GM21526 (cell line): Measurements from ENCODE around the gene VTCN1.
"Not testable (repeated sequence)": the region's sequence is repeated elsewhere in the genome, so short reads cannot be mapped to it uniquely, and the experiment has no call there.

Experiments
- ATAC-seq: cut with Tn5 transposase; IDR thresholded peaks from one replicate; pipeline ENCODE4 v1.9.1; 2021; ENCODE audit warnings: moderate library complexity; ENCODE audit not compliant: unreplicated experiment, low FRiP score

VTCN1 gene, protein sequence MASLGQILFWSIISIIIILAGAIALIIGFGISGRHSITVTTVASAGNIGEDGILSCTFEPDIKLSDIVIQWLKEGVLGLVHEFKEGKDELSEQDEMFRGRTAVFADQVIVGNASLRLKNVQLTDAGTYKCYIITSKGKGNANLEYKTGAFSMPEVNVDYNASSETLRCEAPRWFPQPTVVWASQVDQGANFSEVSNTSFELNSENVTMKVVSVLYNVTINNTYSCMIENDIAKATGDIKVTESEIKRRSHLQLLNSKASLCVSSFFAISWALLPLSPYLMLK

DNA sequence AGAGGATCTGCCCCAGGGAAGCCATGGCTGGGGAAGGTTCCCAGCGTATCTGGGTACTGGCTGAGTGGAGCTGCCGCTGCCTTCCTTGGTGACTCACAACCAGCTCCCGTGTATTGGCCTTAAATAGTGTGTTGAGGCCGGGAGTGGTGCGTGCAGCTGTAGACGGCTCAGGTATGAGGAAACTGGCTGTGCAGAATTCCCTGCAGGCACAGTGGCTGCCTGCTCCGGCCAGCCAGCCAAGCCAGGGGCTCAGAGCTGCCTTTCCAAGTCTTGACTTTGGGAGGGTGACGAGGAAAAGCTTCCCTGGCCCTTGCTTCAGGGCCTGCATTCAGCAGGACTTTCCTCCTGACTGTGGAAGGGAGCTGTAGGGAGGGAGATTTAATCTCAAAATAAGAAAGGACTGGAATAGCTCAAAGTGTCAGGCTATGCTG, at the start of gene VTCN1:
Gene VTCN1, minus strand, starts transcription at position 97 of the 431 bp plus-strand sequence. Its CDS starts 72 bp downstream, at position 25.
- no peak for ATAC-seq

DNA sequence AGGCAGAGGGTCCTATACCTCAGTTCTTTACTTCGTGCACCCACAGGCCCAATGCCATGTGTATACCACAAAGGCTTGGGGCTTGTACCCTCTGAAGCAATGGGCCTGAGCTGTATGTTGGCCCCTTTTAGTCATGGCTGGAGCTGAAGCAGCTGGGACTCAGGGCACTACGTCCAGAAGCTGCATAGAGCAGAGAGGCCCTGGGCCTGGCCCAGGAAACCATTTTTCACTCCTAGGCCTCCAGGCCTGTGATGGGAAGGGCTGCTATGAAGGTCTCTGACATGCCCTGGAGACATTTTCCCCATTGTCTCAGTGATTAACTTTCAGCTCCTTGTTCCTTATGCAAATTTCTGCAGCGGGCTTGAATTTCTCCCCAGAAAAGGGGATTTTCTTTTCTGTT, 48.1 kb upstream of the VTCN1 start:
- ATAC-seq = no peak

DNA sequence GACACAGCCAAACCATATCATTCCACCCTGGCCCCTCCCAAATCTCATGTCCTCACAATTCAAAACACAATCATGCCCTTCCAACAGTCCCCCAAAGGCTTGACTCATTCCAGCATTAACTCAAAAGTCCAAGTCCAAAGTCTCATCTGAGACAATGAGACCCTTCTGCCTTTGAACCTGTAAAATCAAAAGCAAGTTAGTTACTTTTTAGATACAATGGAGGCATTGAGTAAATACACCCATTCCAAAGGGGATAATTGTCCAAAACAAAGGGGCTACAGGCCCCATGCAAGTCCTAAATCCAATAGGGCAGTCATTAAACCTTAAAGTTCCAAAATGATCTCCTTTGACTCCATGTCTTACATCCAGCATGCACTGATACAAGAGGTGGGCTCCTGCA, 47.3 kb upstream of the VTCN1 start:
- ATAC-seq = not testable (repeated sequence)

DNA sequence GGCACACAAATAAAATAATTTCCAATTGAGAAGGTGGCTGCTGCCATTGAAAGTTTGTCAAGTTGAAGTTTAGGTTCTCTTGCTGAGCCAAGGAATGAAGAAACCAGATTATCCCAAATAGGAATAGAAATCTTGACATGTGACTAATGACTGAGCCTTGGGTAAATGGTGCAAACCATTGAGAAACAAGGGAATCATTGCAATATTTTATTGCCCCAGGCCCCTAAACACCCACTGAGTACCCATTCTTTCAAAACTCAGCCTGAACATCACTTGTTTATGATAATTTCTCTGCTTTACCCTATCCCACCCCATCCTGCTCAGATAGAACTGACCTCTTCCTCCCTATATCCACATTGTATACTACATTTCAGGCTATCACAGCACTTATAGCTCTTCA, 46.6 kb upstream of the VTCN1 start:
- ATAC-seq = no peak

DNA sequence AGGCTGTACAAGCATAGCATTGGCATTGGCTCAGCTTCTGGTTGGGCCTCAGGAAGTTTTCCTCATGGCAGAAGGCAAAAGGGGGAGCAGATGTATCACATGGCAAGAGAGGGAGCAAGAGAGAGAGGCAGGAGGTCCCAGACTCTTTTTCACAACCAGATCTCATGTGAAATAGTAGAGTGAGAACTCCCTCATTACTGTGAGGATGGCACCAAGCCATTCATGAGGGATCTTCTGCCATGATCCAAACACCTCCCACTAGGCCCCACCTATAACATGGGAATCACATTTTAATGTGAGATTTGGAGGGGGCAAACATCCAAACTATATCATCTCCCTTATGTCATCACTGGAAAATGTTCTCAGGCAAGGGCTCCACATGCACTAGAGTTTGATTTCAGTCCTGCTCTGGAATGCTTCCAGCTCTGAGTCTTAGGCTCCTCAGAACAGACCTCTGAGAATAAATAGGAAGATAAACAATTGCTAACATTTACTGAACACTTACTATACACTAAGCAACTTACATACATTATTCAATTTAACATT, 39.4 kb upstream of the VTCN1 start:
- ATAC-seq = no peak

DNA sequence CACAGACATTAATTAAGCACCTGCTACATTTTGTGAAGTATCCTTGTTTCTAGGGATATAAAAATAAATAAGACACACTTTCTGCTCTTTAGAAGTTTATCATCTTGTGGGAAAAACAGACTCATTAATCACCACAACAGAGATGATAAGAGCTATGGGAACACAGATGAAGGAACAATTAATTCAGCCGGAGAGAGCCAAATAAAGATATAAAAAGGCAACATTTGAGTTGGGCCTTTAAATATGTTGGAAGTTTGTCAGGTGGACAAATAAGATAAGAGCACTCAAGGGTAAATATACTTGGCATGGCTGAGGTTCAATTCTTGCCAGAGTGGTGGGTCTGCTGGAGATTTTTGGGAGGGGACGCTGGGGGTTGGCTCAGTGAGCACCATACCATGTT, 34.2 kb upstream of the VTCN1 start:
- no peak for ATAC-seq

DNA sequence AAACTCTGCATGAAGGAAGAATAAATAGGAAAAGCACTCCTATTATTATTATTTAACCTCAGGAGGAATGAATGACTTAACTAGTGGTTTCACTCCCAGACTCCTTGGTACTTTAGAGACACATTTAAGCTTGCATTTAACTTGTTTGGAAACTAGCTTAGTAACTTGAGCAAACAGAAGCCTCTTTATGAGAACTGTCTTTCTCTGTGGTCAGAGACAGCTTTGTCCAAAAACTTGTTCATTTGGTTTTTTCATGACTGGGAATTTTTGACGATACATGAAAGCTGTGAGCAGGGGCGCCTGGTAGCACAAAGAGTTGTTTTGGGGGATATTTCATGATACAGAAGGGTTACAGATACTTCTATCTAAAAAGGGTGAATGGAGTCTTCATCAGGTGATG, 33.6 kb upstream of the VTCN1 start:
- ATAC-seq = no peak

DNA sequence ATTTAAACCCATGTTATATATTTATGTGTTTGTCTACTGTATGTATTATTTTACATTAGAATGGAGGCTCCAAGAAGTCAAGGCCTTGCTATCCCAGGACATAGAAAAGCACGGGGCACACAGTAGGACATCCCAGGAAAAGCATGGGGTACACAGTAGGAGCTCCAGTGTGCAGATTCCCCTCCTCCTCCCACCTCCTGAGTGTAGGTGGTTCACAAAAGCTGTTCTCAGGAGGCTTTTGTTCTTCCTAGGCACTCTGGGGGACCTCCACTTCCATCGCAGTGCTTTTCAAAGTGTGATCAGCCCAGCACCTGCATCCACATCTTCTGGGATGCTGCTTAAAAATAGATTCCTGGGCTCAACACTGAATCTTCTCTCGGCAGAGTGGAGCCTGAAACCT, 30.8 kb upstream of the VTCN1 start:
- ATAC-seq = no peak

DNA sequence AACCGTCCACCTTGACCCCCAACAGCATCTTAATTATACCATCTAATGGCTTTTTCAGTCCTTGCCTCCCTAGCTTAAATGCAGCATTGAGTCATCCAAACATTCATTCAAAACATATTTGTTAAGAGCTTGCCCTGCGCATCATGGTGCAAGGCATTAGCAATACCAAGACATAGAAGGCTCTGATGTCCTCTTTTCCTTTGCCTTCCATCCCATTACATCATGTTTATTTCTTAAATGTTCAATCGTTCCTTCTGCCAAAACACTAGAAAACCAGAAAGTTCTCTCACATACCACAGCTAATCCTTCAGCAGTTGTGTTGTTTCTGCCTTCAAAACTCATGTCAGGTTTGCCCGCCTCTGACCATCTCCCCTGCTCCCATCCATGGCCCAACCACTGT, 29.8 kb upstream of the VTCN1 start:
- no peak for ATAC-seq

DNA sequence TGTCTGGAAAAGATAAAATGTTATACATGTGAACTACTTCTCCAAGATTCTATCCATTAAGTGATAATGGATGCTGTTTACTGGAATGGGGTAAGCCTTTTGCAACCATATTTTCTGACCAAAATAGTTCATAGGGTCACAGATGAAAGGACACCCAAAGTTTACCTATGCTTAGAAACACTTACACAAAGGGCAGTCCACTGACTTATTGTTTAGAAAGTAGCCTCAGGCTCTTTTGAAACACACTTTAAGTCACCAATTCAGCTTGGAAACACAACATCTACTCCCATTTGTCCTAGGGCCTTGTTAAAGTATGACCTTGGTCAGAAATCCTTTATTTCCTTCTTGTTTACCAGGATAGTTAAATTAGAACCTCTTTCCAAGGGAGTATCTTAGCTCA, 28.7 kb upstream of the VTCN1 start:
- ATAC-seq = no peak

DNA sequence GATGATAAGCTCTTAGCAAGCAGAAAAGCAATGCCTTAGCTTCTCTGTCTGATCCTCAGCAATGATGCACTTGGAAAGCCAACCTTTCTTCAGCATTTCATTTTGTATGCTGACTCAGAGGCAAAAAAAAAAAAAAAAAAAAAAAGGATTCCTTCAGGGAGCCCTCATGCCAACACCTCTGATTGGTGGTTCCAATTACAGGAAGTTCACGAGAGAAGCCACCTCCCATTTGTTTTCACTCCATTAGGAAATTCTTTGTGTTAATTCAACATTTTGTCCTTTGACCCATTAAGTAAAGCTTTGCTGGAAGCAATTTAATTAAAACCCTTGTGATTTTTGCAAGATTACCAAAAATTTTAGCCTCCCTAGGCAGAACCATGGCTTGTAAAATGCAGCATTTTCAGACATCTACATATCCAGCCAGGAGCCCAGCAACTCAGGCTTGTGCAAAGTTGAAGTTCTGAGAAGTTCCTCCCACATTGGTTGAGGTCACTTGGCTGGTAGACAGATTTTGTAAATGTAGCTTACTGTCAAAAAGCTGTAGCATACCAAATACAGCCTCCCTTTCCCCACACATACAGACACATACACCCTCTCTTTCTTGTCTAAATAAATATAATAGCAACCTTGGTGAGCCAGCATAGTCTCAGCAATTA, 27.1 kb upstream of the VTCN1 start:
- ATAC-seq = no peak

DNA sequence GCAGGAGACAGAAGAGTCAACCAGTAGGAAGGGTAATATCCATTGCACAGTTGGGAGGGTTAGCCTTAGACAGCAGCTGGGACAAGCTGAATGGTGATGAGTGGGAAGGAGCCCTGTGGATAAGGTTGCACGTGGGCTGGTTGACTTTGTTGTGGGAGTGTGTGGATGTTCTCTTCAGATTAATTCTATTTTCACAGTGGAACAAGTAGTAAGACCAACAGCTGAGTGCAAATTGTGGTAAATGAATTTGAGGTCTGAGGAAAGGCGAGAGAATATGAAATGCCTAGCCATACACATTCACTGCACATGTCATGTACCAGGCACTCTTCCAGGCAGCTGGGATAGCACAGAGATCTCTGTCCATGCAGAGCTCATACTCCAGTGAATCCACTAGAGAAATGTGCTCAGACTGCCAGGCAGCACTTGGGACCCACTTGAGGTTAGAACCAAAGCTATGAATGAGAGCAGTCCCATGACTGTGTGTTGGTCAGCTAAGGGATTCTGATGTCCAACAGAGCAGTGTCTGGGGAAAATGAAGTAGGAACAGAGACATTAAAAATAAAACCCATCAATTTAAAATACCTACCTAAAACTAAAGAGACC, 25.2 kb upstream of the VTCN1 start:
- no peak for ATAC-seq

DNA sequence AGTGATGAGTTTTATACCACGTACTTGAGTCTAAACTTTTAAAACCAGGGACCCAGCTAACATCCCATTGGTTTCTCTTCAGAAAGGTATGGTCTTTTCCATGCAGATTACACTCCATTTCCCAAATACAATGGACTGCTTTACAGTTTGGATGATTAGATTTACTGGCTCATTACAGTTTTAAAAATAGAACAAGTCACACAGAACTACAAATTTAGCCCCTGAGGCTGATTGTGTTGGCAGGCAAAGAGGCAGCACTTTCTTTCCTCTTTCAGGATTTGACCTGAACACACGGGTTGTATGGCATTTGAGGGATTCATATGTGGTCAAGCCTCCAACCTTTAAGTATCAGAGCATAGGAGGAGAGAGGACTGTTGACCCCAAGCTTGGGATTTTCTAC, 21.8 kb upstream of the VTCN1 start:
- ATAC-seq = no peak

DNA sequence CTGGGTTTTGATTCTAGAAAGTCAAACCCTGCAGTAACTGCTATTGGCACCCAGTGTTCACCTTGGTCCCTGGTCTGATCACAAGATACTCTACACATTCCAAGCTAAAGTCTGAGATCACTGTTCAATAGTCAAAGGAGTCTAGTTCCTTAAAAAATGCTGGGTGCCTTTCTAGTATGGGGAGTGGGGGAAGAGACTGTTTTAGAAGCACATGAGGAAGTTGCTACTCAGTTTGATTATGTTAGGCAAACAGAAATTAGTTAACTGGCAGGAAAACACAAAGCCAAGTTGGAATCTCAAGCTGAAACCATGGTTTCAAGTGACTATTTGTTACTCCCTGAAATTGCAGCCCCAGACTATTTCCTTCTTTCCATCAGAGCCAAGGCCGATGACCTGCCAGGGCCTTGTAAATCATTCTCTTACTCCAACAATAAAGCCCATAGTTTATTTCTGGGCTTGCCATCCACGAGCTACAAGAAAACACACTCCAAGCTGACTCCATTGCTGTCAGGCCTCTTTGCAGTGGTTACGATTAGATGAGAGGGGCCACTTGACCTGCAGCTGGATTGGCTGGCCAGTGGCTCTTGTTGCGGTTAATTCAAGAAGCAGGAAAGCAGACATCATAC, 21.1 kb upstream of the VTCN1 start:
- no peak for ATAC-seq

DNA sequence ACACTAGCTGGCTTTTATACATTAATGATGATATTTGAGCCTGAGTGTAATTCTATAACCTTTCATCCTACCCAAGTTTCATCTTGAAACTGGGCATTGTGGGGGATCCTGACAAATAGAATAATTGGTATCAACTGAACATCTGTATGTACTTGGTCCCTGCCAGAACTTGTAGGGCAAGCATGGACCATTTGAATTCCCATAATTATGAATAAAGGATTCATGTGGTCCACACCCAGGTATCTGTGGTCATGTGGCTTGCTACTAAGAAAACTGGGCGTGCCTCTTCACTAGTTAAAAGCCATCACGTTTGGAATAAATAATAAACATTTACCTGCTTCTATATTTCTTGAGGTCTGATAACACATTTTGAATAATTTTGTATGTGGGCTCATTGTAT, 20.6 kb upstream of the VTCN1 start:
- ATAC-seq = no peak

DNA sequence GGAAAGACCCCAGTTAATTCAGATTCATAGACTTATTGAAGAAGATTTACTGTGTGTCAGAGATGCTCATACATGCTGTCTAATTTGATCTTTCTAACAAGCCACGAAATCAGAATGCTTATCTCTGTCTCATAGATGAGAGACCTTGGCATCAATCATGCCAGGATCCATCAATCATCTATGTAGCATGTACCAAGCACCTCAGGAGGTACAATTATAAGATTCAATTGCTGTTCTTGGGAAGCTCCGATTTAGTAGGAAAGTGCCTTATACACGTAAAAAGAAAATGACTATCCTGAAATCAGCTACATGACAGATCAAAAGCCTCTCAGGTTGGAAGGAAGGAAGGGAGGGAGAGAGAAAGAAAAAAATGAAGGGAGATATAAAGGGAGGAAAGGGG, 18.5 kb upstream of the VTCN1 start:
- ATAC-seq = no peak

DNA sequence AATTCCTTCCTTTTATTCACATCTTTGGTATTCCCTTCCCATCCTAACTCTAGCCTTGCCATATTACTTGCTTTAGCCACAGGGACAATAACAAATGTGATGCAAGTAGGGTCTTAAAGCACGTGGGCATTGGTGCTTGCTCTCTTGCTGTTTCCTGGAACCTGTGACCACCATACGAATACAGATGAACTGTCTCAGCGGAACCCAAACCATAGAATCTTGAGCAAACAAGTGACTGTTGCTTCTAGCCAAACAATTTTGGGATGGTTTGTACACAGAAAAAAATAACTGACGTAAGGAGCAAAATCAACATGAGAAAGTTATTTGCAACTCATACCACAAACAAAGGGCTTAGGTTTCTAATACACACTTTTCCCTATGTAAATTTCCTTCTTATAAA, 15.2 kb upstream of the VTCN1 start:
- ATAC-seq = no peak

DNA sequence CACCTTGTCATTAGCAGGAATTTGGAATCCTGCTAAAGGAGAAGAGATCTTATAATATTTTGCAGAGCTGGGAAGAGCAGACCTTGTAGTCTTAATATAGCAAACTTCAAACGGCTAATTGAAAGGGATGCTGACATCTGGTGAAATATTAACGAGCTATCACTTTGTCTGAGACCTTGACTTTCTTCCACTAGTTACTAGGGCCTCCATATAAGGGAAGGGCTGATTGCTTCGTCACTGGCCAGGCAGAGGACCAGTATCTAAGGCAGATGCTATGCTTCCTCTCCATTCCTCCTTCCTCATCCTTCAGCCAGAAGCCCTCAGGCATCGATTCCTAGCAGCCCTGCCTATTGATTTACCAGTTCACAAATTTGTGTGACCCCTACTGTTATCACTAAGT, 6.0 kb upstream of the VTCN1 start:
- ATAC-seq = no peak

DNA sequence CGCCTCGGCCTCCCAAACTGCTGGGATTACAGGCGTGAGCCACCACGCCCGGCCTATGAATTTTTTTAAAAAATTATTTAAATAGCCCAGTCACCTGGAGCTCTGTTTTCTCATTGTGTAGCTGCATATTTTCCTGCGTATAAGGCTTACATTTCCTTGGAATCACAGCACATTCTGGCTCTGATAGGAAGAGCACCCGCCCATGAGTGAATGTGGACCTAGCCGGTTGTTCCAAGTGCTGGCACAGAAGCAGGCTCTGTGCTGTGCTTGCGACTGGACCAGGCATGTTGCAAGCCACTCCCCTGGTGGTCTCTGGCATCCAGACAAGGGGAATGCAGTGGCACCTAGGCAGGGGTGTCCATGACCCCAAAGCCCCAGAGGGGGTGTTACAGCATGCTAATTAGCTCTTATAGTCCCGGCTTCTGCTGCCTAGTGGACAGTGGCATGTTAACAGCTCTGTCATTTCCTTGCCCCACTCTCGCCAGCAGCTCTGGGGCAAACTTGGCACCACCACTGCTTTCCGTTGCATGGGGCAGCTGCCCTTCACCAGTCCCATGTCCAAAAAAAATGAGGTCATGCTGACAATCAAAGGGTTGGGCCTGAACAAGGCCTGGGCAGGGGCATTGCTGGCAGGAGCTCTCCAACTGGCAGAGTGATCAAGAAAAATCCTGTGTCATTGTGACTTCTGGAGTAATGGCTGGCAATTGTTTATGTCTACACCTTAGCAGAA, 5.2 kb upstream of the VTCN1 start:
- no peak for ATAC-seq

DNA sequence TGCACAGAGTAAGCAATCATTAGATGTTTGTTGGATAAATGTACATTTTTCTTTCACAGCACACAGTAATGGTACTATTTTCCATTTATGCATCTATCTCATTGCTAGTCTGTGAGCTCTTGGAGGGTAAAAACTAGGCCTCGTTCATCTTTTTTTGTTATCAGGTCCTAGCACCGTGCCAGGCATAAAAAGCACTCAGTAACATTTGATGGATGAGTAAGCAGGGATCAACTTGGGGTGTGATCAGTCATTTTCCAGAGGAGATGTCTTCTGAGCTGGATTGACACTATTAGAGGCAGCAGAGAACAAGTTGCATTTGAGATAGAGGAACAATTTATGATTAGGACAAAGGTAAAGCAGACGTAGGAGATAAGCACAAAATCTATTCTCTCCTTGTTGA, 4.3 kb upstream of the VTCN1 start:
- ATAC-seq = no peak

DNA sequence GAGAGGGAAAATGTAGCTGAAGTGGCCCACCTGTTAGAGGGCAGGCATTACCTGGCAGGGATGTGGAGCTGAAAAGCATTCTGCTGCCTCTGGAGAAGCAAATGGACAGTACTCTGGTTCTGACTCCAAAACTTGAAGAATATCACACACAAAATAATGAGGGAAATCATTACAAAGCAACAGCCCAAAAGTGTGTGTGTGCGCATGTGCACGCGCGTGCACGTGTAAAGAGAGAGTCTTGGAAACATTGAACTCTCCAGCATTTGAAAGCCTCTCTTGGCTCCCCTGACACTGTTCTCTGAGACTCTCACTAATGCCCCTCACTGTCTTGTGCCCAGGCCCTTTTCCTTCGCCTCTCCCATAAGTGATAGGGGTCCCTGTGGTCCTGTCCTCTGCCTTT, 2.3 kb upstream of the VTCN1 start:
- no peak for ATAC-seq
